ENCODE measurements around the gene DYNC2I2.
"Not testable (repeated sequence)": the region's sequence is repeated elsewhere in the genome, so short reads cannot be mapped to it uniquely, and the experiment has no call there.

Gene DYNC2I2

GRCh38 chr9:128656416-128657343 is at the start of gene DYNC2I2:
DYNC2I2 (minus strand) TSS chr9:128656847; CDS start chr9:128656726, 121 bp downstream.
- DNase-seq (ENCODE audit: low spot score), result peak; percentile 97

GRCh38 chr9:128706045-128706444 is 49.4 kb upstream of the DYNC2I2 start:
- no peak for DNase-seq (ENCODE audit: low spot score)

DNA sequence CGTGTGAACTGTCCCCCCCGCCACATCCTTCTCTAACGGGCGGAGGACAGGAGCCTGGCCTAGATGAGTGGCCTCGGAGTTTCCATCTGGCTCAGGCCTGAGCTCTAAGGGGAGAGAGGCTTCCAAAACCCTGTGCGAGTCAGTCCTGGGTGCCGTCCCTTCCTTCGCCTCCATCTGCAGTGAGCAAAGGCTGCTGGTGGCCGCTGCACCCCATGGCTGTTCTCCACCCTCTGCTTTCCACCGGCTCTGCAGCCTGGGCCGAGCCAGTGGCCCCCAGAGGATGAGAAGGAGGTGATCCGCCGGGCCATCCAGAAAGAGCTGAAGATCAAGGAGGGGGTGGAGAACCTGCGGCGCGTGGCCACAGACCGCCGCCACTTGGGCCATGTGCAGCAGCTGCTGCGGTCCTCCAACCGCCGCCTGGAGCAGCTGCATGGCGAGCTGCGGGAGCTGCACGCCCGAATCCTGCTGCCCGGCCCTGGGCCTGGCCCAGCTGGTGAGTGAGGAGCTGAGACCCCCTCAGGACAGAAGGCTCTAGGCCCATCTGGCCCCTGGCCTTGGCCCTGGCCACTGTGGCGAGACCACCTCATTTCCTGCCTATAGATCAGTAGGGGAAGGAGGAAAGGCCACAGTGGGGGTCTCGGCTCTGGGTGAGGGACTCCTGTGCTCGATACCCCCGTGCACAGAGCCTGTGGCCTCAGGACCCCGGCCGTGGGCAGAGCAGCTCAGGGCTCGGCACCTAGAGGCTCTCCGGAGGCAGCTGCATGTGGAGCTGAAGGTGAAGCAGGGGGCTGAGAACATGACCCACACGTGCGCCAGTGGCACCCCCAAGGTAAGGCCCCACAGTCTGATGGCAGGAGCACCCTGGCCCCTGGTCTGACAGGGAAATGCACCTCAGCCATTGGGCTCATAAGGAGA is 48.7 kb upstream of the DYNC2I2 start:
- DNase-seq (ENCODE audit: low spot score), result no peak

DNA sequence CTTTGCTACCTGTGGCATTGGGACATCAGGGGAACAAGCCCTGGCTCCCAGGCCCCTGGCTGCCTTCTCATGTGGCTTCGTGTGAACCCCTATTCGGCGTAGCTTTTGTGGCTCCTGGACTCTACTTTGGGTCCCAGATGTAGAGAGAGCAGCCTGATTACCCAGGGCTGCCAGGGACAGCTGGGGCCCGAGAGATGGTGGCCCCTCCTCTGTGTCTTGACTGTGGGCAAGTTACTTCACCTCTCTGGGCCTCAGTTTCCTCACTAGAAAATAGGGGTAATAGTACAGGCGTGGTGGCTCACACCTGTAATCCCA is 47.7 kb upstream of the DYNC2I2 start:
- DNase-seq (ENCODE audit: low spot score), result no peak

DNA sequence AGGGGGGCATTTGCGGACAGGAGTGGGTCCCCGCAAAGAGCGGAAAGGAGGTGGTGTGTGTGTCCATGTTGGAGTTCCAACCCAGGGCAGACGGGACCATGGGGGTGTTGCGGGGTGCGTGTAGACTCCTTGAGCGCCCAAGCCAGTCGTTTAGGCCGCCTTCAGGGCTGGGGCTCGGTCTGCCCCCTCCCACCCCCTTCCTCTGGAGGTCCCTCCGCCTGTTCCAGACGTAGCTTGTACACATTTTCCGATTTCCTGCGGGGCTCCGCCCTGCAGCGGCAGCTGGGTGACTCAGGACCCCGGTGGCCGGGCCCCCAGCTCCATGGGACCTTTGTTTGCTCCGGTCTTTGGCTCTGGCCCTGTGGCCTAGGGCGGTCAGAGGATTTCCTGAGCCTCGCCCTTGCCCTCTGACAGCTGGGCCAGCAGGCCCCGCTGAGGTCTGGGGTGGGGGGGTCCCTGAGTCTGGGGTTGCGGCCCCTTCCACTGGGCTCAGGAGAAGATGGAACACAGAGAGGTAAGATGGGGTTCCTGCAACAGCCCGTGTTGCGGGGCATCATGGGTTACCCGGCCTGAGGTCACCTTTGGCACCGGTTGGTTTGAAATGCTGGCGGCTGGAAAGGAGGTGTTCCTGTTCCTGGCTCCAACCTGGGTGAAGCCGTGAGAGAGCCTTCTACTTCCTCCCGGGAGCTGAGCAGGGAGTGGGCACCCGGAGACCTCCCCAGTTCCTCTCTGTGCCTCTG is 47.1 kb upstream of the DYNC2I2 start:
- no peak for DNase-seq (ENCODE audit: low spot score)

DNA sequence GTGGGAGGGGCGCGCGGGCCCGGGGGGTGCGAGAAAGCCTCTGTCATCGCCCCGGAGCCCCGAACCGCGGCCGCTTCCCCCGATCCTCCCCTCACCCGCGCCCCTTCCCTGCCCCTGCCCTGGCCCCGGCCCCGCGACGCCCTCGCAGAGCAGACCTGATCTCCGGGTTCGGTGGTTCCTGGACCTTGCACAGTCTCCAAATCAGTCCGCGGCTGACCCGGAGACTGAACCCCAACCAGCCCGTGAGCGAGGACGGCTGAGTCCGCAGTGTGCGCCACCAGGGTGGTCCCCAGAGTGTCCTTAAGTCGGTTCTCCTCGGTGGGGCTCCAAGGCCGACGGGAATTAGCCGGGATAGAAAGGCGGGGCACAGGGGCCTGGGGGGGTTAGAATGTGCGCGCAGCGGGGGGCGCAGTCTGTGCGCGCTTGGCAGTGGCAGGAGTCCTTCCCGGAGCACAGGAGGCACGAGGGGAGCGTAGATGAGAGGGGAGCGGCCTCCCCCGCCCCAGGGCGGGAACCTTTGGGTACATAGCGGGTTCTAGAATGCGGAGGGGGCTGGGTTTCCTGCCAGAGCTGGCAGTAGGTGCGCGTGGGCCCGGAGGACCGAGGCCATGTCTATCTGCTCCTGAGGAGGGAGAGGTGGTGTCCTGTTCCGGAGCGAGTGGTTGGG is 46.4 kb upstream of the DYNC2I2 start:
- no peak for DNase-seq (ENCODE audit: low spot score)

DNA sequence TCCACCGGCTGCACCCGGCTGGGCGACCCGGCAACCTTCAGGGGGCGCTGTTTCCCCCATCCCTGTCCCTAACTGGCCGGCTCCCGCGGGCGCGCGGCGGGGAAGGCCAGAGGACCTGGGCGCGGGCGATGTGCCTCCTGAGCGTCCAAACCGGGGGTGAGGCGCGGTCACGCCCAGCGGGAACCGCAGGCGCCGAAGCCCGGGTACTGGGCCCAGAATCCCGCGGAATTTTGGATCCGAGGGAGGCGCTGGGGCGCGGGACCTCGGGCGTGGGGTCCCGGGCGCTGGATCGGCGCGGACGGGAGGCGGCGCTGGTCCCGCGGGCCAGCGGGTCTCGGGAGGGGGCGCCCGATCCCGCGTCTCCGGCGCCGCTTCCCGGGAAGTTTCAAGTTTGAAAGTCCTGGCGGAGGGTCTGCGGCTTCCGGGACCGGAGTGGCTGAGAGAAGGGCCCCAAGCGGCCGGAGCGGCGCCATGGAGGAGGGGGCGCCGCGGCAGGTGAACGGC is 45.9 kb upstream of the DYNC2I2 start, which contains the start of gene PKN3:
TSS of gene PKN3 (plus strand) at position 59 of the 504 bp plus-strand sequence. CDS start at position 472, 413 bp downstream.
- DNase-seq (ENCODE audit: low spot score), result peak; percentile 93

DNA sequence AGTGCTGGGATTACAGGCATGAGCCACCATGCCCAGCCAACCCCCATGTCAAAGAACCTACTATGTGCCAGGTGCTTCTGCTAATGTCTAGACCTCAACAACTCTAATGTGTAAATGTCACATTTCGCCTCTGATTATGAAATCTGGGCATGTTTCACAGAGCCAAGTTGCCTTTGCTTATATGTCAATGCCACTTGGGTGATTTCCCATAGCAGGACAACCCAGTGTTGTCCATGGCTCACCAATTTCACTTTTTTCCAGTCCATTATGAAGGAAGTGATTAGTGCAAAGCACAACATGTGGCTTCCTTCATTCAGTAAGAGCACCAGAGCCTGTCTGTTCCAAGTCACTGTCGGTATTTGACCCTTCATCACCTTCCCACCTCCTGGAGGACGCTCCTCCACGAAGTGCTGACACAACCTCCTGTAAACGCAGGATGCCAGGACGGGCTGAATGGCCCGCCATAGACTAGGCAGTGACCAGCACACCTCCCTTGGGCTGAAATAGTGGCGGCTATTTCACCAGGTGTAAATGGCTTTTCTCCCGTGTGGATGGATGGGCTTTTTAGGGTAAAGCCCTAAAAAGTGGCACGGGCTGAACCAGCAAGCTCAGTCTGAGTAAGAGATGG is 44.7 kb upstream of the DYNC2I2 start:
- DNase-seq (ENCODE audit: low spot score), result no peak

- DNase-seq (ENCODE audit: low spot score), result not testable (repeated sequence)
These were observed 42.6 kb upstream of the DYNC2I2 start for GRCh38 chr9:128699096-128699795.

DNA sequence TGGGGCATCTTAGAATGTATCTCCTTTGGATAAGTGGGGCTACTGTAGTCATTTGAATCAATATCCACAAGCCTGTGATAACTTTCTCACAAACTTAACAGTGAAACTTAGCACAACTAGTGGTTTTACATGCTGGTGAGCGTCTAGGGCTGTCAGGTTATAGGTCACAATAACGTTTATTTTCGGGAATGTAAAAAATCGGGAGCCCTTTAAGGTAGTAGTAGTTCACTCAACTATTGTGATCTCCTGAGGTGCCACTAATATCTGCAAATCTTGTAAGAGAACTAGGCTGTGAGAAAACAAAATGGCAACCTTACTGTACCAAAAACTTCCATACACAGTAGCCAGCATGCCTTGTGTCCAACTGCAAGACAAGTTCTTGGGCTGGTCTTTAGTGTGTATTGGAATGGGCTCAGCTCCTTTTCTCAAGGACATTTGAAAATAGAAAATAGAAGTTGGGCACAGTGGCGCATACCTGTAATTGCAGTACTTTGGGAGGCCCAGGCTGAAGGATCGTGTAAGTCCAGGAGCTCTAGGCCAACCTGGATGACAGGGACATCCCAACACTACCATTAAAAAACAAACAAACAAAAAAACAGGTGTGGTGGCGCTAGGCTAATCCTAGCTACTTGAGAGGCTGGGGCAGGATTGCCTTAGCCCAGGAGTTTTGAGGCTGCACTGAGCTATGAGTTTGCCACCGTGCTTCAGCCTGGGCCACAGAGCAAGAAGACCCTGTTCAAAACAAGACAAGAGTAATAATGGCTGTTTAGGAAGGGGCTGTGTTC is 40.5 kb upstream of the DYNC2I2 start:
- DNase-seq (ENCODE audit: low spot score), result no peak

- no peak for DNase-seq (ENCODE audit: low spot score)
These were observed 37.7 kb upstream of the DYNC2I2 start for GRCh38 chr9:128694344-128694743.

GRCh38 chr9:128693738-128694137 is 37.1 kb upstream of the DYNC2I2 start:
- DNase-seq (ENCODE audit: low spot score), result not testable (repeated sequence)

- no peak for DNase-seq (ENCODE audit: low spot score)
These were observed 34.0 kb upstream of the DYNC2I2 start for GRCh38 chr9:128690684-128691034.

GRCh38 chr9:128689820-128690683 is 33.4 kb upstream of the DYNC2I2 start:
- no peak for DNase-seq (ENCODE audit: low spot score)

- DNase-seq (ENCODE audit: low spot score), result peak; percentile 82
These were observed 32.7 kb upstream of the DYNC2I2 start for GRCh38 chr9:128689293-128689774.

DNA sequence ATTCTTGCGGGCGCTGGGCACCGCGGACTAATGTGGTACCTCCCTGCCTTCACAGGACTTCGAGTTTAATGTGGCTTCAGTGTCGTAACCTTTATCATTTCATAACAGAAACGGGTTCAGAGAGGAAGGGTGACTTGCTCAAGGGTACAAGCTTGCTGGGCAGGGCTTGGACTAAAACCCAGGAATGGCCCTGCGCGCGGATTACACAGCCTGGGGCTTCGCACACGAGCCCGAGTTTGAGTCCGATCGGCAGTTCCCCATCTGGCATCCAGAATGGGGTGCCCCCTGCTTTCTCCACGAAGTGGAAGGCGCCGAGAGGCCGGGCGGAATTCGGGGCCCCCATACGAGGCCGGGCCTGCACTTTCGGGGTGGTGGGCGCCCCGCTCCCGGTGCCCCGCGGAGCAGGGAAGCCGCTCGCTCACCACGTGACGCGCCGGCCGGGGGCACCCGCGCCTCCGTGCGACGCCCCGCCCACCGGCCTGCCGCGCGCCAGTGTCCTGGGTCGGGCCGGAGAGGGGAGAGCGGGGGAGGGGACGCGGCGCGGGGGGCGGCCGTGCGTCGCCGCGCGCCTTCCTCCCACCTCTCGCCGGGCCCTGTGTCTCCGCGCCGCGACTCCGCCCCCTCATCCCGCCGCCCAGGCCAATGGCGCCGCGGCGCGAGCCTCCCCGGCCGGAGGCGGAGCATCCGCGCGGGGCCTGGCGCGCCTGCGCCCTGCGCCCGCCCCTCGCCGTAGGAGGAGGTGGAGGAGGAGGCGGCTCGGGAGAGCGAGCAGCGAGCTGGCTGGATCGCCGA is 32.0 kb upstream of the DYNC2I2 start, which contains the start of gene SET:
TSS of gene SET (plus strand) at position 722 of the 792 bp plus-strand sequence. CDS start 361 bp downstream, outside the sequence.
- peak; percentile 96 for DNase-seq (ENCODE audit: low spot score)

DNA sequence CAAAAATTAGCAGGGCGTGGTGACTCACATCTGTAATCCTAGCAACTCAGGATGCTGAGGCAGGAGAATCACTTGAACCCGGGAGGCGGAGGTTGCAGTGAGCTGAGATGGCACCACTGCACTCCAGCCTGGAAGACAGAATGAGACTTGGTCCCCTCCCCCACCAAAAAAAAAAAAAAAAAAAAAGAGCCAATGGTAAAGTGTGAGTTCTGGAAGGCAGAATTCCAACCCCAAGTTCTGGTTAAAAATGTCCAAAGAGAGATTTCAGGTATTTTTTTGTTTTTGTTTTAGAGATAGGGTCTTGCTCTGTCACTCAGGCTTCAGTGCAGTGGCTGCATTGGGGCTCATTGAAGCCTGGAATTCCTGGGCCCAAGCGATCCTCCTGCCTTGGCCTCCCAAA is 30.8 kb upstream of the DYNC2I2 start:
- DNase-seq (ENCODE audit: low spot score), result no peak

Measured in left forelimb (tissue), 1 donor.